Measurements from ENCODE around the gene CNIH1.

CNIH1 gene

DNA sequence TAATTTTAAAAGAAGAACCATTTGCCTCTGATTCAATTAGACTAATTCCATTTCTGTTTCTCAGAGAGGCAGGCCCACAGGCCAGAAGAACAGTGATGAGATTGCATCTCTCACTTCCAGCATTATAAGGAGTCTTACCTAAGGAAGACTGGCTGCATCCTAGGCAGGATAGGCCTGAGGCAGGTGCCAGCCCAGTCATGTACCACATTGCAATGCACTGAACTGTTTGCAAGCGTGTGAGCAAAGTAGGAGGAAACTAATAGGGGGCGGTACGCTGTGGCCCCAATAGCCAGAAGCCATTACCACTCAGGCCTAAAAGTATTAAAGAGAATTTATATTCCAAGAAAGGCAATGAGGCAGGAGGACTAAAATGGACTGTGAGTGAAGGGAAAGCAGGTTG is 12.1 kb upstream of the CNIH1 start:
- H3K9ac ChIP-seq (ENCODE audit: low read length) = no peak overlapping the region
- DNase-seq = no peak
- no peak overlapping the region for H3K18ac ChIP-seq (ENCODE audit: low read length)
- no peaks in the 10 kb centered on the region for H3K79me1 ChIP-seq (ENCODE audit: low read length)
- H3K79me2 ChIP-seq (ENCODE audit: control insufficient read depth, insufficient read depth, low read length) = no peaks in the 10 kb centered on the region
- no peak overlapping the region for H2AK5ac ChIP-seq (ENCODE audit: low read length)
- H3K4ac ChIP-seq (ENCODE audit: low read depth, low read length) = no peak overlapping the region
- no peak overlapping the region for H3K4me3 ChIP-seq (ENCODE audit: low read length)
- H4K8ac ChIP-seq (ENCODE audit: low read depth, low read length) = no peak overlapping the region
- H2BK120ac ChIP-seq (ENCODE audit: low read depth, low read length) = no peak overlapping the region
- H3K27ac ChIP-seq (ENCODE audit: low read depth, low read length) = no peak overlapping the region
- H3K27me3 ChIP-seq (ENCODE audit: insufficient read depth, low read length, poor library complexity) = no peaks in the 10 kb centered on the region
- no peak overlapping the region for H4K5ac ChIP-seq (ENCODE audit: low read length)
- H3K23ac ChIP-seq (ENCODE audit: low read length) = no peak overlapping the region
- no peak overlapping the region for H2BK15ac ChIP-seq (replicated peaks; ENCODE audit: low read depth)
- WGBS (ENCODE audit: extremely low coverage, insufficient coverage, low lambda C conversion rate) = no CpG with 5 or more reads among the region's 3 CpGs
- no peak overlapping the region for H3K56ac ChIP-seq (ENCODE audit: low read length)
- H3K4me2 ChIP-seq (ENCODE audit: low read length) = no peak overlapping the region
- H3K4me1 ChIP-seq (ENCODE audit: control insufficient read depth, low read depth, low read length) = no peaks in the 10 kb centered on the region
- no peaks in the 10 kb centered on the region for H3K36me3 ChIP-seq (ENCODE audit: control insufficient read depth, insufficient read depth, low read length)
- no peak overlapping the region for H2BK5ac ChIP-seq (ENCODE audit: low read length)

DNA sequence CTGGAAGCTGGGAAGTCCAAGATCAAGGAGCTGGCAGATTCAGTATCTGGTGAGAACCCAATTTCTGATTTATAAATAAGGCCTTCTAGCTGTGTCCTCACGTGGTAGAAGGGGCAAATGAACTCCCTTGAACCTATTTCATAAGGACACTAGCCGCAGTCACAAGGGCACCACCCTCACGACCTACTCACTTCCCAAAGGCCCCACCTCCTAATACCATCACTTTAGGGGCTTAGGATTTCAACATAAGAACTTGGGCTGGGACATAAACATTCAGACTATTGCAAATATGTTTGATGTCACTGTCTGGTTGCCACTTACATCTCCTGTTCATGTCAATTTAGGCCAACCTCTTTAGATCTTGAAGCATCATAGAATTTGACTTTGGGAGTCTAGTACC is 10.8 kb upstream of the CNIH1 start:
- H2AK5ac ChIP-seq (ENCODE audit: low read length) = no peak overlapping the region
- no peak overlapping the region for H2BK15ac ChIP-seq (replicated peaks; ENCODE audit: low read depth)
- no peak overlapping the region for H3K4me3 ChIP-seq (ENCODE audit: low read length)
- no peaks in the 10 kb centered on the region for H3K36me3 ChIP-seq (ENCODE audit: control insufficient read depth, insufficient read depth, low read length)
- H3K4ac ChIP-seq (ENCODE audit: low read depth, low read length) = no peak overlapping the region
- H3K23ac ChIP-seq (ENCODE audit: low read length) = no peak overlapping the region
- no peak for DNase-seq
- H2BK5ac ChIP-seq (ENCODE audit: low read length) = no peak overlapping the region
- no peak overlapping the region for H3K56ac ChIP-seq (ENCODE audit: low read length)
- no peak overlapping the region for H3K9ac ChIP-seq (ENCODE audit: low read length)
- no peak overlapping the region for H2BK120ac ChIP-seq (ENCODE audit: low read depth, low read length)
- H4K5ac ChIP-seq (ENCODE audit: low read length) = no peak overlapping the region
- H3K27me3 ChIP-seq (ENCODE audit: insufficient read depth, low read length, poor library complexity) = no peaks in the 10 kb centered on the region
- H3K79me2 ChIP-seq (ENCODE audit: control insufficient read depth, insufficient read depth, low read length) = no peaks in the 10 kb centered on the region
- H3K27ac ChIP-seq (ENCODE audit: low read depth, low read length) = no peak overlapping the region
- no peaks in the 10 kb centered on the region for H3K4me1 ChIP-seq (ENCODE audit: control insufficient read depth, low read depth, low read length)
- no CpG with 5 or more reads among the region's 3 CpGs for WGBS (ENCODE audit: extremely low coverage, insufficient coverage, low lambda C conversion rate)
- H4K8ac ChIP-seq (ENCODE audit: low read depth, low read length) = no peak overlapping the region
- no peak overlapping the region for H3K4me2 ChIP-seq (ENCODE audit: low read length)
- H3K18ac ChIP-seq (ENCODE audit: low read length) = no peak overlapping the region
- no peaks in the 10 kb centered on the region for H3K79me1 ChIP-seq (ENCODE audit: low read length)

DNA sequence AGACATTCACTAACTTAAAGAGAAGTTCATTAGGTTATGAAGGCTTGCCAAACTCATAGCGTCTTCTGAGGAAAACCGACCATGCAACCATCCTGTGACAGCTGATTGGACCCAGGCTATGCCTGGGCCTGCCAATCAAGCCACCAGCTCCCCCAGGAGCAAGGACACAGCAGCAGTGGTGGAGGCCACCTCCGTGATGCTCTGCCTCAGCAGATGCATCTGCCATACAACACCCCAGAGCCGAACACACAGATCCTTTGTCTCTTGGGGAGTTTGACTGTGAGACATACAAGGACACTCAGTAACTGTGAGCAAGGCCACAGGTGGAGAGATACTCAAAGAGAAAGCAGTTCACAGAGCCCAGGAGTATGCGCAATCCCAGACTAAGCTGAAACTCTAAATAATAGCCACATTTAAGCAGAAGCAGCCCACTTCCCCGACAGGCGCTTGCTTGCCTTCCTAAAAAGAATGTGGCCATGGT is 10.0 kb upstream of the CNIH1 start:
- no peak overlapping the region for H2BK15ac ChIP-seq (replicated peaks; ENCODE audit: low read depth)
- no peaks in the 10 kb centered on the region for H3K79me2 ChIP-seq (ENCODE audit: control insufficient read depth, insufficient read depth, low read length)
- H3K4ac ChIP-seq (ENCODE audit: low read depth, low read length) = no peak overlapping the region
- no CpG with 5 or more reads among the region's 7 CpGs for WGBS (ENCODE audit: extremely low coverage, insufficient coverage, low lambda C conversion rate)
- H3K56ac ChIP-seq (ENCODE audit: low read length) = no peak overlapping the region
- H4K8ac ChIP-seq (ENCODE audit: low read depth, low read length) = no peak overlapping the region
- no peak overlapping the region for H2BK120ac ChIP-seq (ENCODE audit: low read depth, low read length)
- no peaks in the 10 kb centered on the region for H3K27me3 ChIP-seq (ENCODE audit: insufficient read depth, low read length, poor library complexity)
- no peaks in the 10 kb centered on the region for H3K36me3 ChIP-seq (ENCODE audit: control insufficient read depth, insufficient read depth, low read length)
- no peak overlapping the region for H3K18ac ChIP-seq (ENCODE audit: low read length)
- DNase-seq = no peak
- H2BK5ac ChIP-seq (ENCODE audit: low read length) = no peak overlapping the region
- no peak overlapping the region for H4K5ac ChIP-seq (ENCODE audit: low read length)
- no peak overlapping the region for H3K4me3 ChIP-seq (ENCODE audit: low read length)
- no peak overlapping the region for H3K23ac ChIP-seq (ENCODE audit: low read length)
- H3K9ac ChIP-seq (ENCODE audit: low read length) = no peak overlapping the region
- no peak overlapping the region for H3K27ac ChIP-seq (ENCODE audit: low read depth, low read length)
- H2AK5ac ChIP-seq (ENCODE audit: low read length) = no peak overlapping the region
- no peaks in the 10 kb centered on the region for H3K79me1 ChIP-seq (ENCODE audit: low read length)
- H3K4me1 ChIP-seq (ENCODE audit: control insufficient read depth, low read depth, low read length) = no peaks in the 10 kb centered on the region
- H3K4me2 ChIP-seq (ENCODE audit: low read length) = no peak overlapping the region

DNA sequence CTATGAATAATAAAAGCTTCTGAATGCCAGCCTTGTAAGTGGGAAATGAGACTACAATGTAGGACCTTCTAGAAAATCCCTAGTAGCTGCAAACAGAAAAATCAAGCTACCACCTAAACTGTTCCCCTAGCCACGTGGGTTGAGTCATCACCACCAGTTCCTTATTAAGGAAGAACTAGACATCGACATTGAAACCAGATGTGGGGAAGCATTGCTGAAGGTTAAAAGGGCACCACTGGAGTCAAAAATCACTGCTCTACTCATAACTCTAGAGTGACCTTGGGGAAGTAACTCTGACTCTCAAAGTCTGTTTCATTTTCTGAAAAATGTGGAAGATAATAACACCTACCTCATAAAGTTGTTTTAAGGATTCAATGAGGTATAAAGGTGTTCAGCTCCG is 9.4 kb upstream of the CNIH1 start:
- no peak overlapping the region for H3K4me3 ChIP-seq (ENCODE audit: low read length)
- no peak overlapping the region for H3K9ac ChIP-seq (ENCODE audit: low read length)
- no peaks in the 10 kb centered on the region for H3K79me2 ChIP-seq (ENCODE audit: control insufficient read depth, insufficient read depth, low read length)
- H3K36me3 ChIP-seq (ENCODE audit: control insufficient read depth, insufficient read depth, low read length) = no peaks in the 10 kb centered on the region
- WGBS (ENCODE audit: extremely low coverage, insufficient coverage, low lambda C conversion rate) = no CpG with 5 or more reads among the region's 3 CpGs
- no peak overlapping the region for H3K18ac ChIP-seq (ENCODE audit: low read length)
- no peak overlapping the region for H4K5ac ChIP-seq (ENCODE audit: low read length)
- H2AK5ac ChIP-seq (ENCODE audit: low read length) = no peak overlapping the region
- no peaks in the 10 kb centered on the region for H3K4me1 ChIP-seq (ENCODE audit: control insufficient read depth, low read depth, low read length)
- H4K8ac ChIP-seq (ENCODE audit: low read depth, low read length) = no peak overlapping the region
- H2BK15ac ChIP-seq (replicated peaks; ENCODE audit: low read depth) = no peak overlapping the region
- no peak overlapping the region for H3K4me2 ChIP-seq (ENCODE audit: low read length)
- DNase-seq = no peak
- H3K79me1 ChIP-seq (ENCODE audit: low read length) = no peaks in the 10 kb centered on the region
- no peak overlapping the region for H3K23ac ChIP-seq (ENCODE audit: low read length)
- H3K4ac ChIP-seq (ENCODE audit: low read depth, low read length) = no peak overlapping the region
- no peak overlapping the region for H3K27ac ChIP-seq (ENCODE audit: low read depth, low read length)
- H2BK120ac ChIP-seq (ENCODE audit: low read depth, low read length) = no peak overlapping the region
- no peaks in the 10 kb centered on the region for H3K27me3 ChIP-seq (ENCODE audit: insufficient read depth, low read length, poor library complexity)
- no peak overlapping the region for H2BK5ac ChIP-seq (ENCODE audit: low read length)
- H3K56ac ChIP-seq (ENCODE audit: low read length) = no peak overlapping the region

DNA sequence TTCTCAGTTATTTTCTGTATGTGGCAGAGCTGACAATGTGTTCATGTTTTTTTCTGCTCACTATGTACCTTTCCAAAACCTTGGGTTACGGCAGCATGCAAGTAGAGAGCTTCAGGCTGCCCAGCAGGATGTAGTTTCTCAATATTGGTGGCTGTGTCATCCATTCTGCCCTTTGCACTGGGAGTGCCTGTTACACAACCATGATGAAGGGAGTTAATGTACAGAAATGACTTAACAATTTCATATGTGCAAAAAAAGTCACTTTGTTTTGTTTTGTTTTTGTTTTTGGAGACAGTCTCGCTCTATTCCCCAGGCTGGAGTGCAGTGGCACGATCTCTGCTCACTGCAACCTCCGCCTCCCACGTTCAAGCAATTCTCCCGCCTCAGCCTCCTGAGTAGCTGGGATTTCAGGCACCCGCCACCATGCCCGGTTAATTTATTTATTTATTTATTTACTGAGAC is 6.1 kb upstream of the CNIH1 start:
- no peak overlapping the region for H2BK15ac ChIP-seq (replicated peaks; ENCODE audit: low read depth)
- no peaks in the 10 kb centered on the region for H3K79me2 ChIP-seq (ENCODE audit: control insufficient read depth, insufficient read depth, low read length)
- H2BK120ac ChIP-seq (ENCODE audit: low read depth, low read length) = no peak overlapping the region
- no peak overlapping the region for H3K4me2 ChIP-seq (ENCODE audit: low read length)
- H2AK5ac ChIP-seq (ENCODE audit: low read length) = no peak overlapping the region
- no peak overlapping the region for H3K4me3 ChIP-seq (ENCODE audit: low read length)
- no peak overlapping the region for H3K27ac ChIP-seq (ENCODE audit: low read depth, low read length)
- no peak overlapping the region for H3K23ac ChIP-seq (ENCODE audit: low read length)
- no peak overlapping the region for H4K5ac ChIP-seq (ENCODE audit: low read length)
- H3K4me1 ChIP-seq (ENCODE audit: control insufficient read depth, low read depth, low read length) = no peaks in the 10 kb centered on the region
- H3K56ac ChIP-seq (ENCODE audit: low read length) = no peak overlapping the region
- no peaks in the 10 kb centered on the region for H3K36me3 ChIP-seq (ENCODE audit: control insufficient read depth, insufficient read depth, low read length)
- H2BK5ac ChIP-seq (ENCODE audit: low read length) = no peak overlapping the region
- no peak overlapping the region for H3K9ac ChIP-seq (ENCODE audit: low read length)
- H3K4ac ChIP-seq (ENCODE audit: low read depth, low read length) = no peak overlapping the region
- no peak overlapping the region for H4K8ac ChIP-seq (ENCODE audit: low read depth, low read length)
- H3K79me1 ChIP-seq (ENCODE audit: low read length) = no peaks in the 10 kb centered on the region
- H3K18ac ChIP-seq (ENCODE audit: low read length) = no peak overlapping the region
- no CpG with 5 or more reads among the region's 8 CpGs for WGBS (ENCODE audit: extremely low coverage, insufficient coverage, low lambda C conversion rate)
- no peaks in the 10 kb centered on the region for H3K27me3 ChIP-seq (ENCODE audit: insufficient read depth, low read length, poor library complexity)
- no peak for DNase-seq

DNA sequence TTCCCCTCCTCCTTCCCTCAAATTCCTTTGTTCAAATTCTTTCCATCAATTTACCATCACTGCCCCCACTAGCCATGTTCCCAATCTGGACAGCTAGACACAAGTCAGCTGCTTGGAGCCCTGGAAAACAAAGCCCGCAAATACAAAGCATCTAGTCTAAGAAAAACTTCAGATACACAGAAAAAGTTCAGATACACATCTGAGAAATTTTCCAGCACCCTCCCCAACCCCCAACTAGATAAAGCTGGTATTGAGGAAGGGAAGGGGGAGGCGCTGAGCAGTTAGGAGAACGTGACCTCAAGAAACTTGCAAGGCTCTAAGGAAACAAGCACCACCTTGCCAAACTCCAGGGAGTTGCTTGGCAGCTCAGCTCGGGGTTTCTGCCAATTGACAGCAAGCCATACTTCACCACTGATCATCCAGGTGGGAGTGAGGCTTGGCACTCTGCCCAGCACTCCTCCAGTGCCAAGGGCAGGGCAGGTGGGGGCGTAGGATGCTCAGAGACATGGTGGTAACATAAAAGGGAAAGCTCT is 5.1 kb upstream of the CNIH1 start:
- Histone ChIP-seq H3K27ac (ENCODE audit: low read depth, low read length) (no peak overlapping the region), H3K4me1 (ENCODE audit: control insufficient read depth, low read depth, low read length) (no peaks in the 10 kb centered on the region), H3K56ac (ENCODE audit: low read length) (no peak overlapping the region), H2BK120ac (ENCODE audit: low read depth, low read length) (no peak overlapping the region), H3K4me3 (ENCODE audit: low read length) (no peak overlapping the region), H2AK5ac (ENCODE audit: low read length) (no peak overlapping the region), H3K79me1 (ENCODE audit: low read length) (no peaks in the 10 kb centered on the region), H3K18ac (ENCODE audit: low read length) (no peak overlapping the region), H3K36me3 (ENCODE audit: control insufficient read depth, insufficient read depth, low read length) (no peaks in the 10 kb centered on the region), H2BK15ac (replicated peaks; ENCODE audit: low read depth) (no peak overlapping the region), H4K5ac (ENCODE audit: low read length) (no peak overlapping the region), H4K8ac (ENCODE audit: low read depth, low read length) (no peak overlapping the region), H2BK5ac (ENCODE audit: low read length) (no peak overlapping the region), H3K23ac (ENCODE audit: low read length) (no peak overlapping the region), H3K27me3 (ENCODE audit: insufficient read depth, low read length, poor library complexity) (no peaks in the 10 kb centered on the region), H3K4ac (ENCODE audit: low read depth, low read length) (no peak overlapping the region), H3K79me2 (ENCODE audit: control insufficient read depth, insufficient read depth, low read length) (no peaks in the 10 kb centered on the region), H3K9ac (ENCODE audit: low read length) (no peak overlapping the region), H3K4me2 (ENCODE audit: low read length) (no peak overlapping the region)
- WGBS (ENCODE audit: extremely low coverage, insufficient coverage, low lambda C conversion rate) = no CpG with 5 or more reads among the region's 5 CpGs
- DNase-seq = no peak

Data from mesendoderm (in vitro differentiated cells).